ENCODE results near the gene HMCN1. TPM values are rescaled to one million over a fixed set of nuclear protein-coding genes. Genes with fewer than 3 reads are reported as not detected.
A peak's percentile ranks its signal among the peaks of the same experiment; 100 is the strongest.

The HMCN1 gene
- polyA plus RNA-seq: 4.2 TPM
- long read RNA-seq, donor 1: 0 reads
- long read RNA-seq, donor 2: 0 reads
- long read RNA-seq, donor 3: 0 reads
- long read RNA-seq, donor 4: 0 reads
- long read RNA-seq, donor 5: 0 reads
- long read RNA-seq, donor 6: 0 reads
- long read RNA-seq, donor 7: 0 reads
- long read RNA-seq, donor 8: 0 reads
- long read RNA-seq, donor 9: 0 reads
- long read RNA-seq, donor 10: 0 reads
- long read RNA-seq, donor 11: 0 reads

GRCh38 chr1:185733818-185734735 lies at the start of gene HMCN1:
TSS of gene HMCN1 (plus strand) at chr1:185734391. CDS start at chr1:185734780, 389 bp downstream.
- no CpG with 5 or more reads among the region's 47 CpGs for WGBS (ENCODE audit: insufficient coverage, low lambda C conversion rate)
- H3K36me3 ChIP-seq (ENCODE audit: control insufficient read depth, insufficient read depth, low read length): no peaks in the 10 kb centered on the region
- peak within 1 kb of the TSS; percentile 55 for H3K4me3 ChIP-seq (ENCODE audit: low read length)
- H3K27me3 ChIP-seq (ENCODE audit: control insufficient read depth, insufficient read depth, low read length): peaks cover 22% of the 10 kb centered on the region
- no peak within 1 kb of the TSS for H3K27ac ChIP-seq (ENCODE audit: low read length)
- H3K9me3 ChIP-seq (ENCODE audit: control insufficient read depth, low read depth, low read length): no peaks in the 10 kb centered on the region
- DNase-seq: peak; percentile 23 to 60
- H3K4me1 ChIP-seq (ENCODE audit: control insufficient read depth, insufficient read depth, low read length): no peaks in the 10 kb centered on the region

- no peak overlapping the region for H3K27ac ChIP-seq (ENCODE audit: low read length)
These were observed 47.1 kb upstream of the HMCN1 start for GRCh38 chr1:185686821-185687778.

GRCh38 chr1:185690527-185690926 lies 43.7 kb upstream of the HMCN1 start:
- no peak overlapping the region for H3K4me3 ChIP-seq (ENCODE audit: low read length)
- no peaks in the 10 kb centered on the region for H3K4me1 ChIP-seq (ENCODE audit: control insufficient read depth, insufficient read depth, low read length)
- no CpG with 5 or more reads among the region's 2 CpGs for WGBS (ENCODE audit: insufficient coverage, low lambda C conversion rate)
- H3K36me3 ChIP-seq (ENCODE audit: control insufficient read depth, insufficient read depth, low read length): no peaks in the 10 kb centered on the region
- no peak for DNase-seq
- no peaks in the 10 kb centered on the region for H3K27me3 ChIP-seq (ENCODE audit: control insufficient read depth, insufficient read depth, low read length)
- no peak overlapping the region for H3K27ac ChIP-seq (ENCODE audit: low read length)
- no peaks in the 10 kb centered on the region for H3K9me3 ChIP-seq (ENCODE audit: control insufficient read depth, low read depth, low read length)

More at GRCh38 chr1:185686821-185687778, 47.1 kb upstream of the HMCN1 start:
- Histone ChIP-seq H3K4me3 (ENCODE audit: low read length) (no peak overlapping the region), H3K4me1 (ENCODE audit: control insufficient read depth, insufficient read depth, low read length) (no peaks in the 10 kb centered on the region), H3K36me3 (ENCODE audit: control insufficient read depth, insufficient read depth, low read length) (no peaks in the 10 kb centered on the region), H3K27me3 (ENCODE audit: control insufficient read depth, insufficient read depth, low read length) (no peaks in the 10 kb centered on the region), H3K9me3 (ENCODE audit: control insufficient read depth, low read depth, low read length) (no peaks in the 10 kb centered on the region)
- DNase-seq: no peak

GRCh38 chr1:185693654-185694053 lies 40.5 kb upstream of the HMCN1 start:
- Histone ChIP-seq H3K4me3 (ENCODE audit: low read length) (no peak overlapping the region), H3K4me1 (ENCODE audit: control insufficient read depth, insufficient read depth, low read length) (no peaks in the 10 kb centered on the region), H3K9me3 (ENCODE audit: control insufficient read depth, low read depth, low read length) (no peaks in the 10 kb centered on the region), H3K36me3 (ENCODE audit: control insufficient read depth, insufficient read depth, low read length) (no peaks in the 10 kb centered on the region), H3K27me3 (ENCODE audit: control insufficient read depth, insufficient read depth, low read length) (no peaks in the 10 kb centered on the region), H3K27ac (ENCODE audit: low read length) (no peak overlapping the region)
- DNase-seq: no peak
- no CpG with 5 or more reads among the region's 6 CpGs for WGBS (ENCODE audit: insufficient coverage, low lambda C conversion rate)

- Histone ChIP-seq H3K4me3 (ENCODE audit: low read length) (peak overlapping the region; percentile 8), H3K27ac (ENCODE audit: low read length) (peak overlapping the region; percentile 4), H3K4me1 (ENCODE audit: control insufficient read depth, insufficient read depth, low read length) (no peaks in the 10 kb centered on the region), H3K9me3 (ENCODE audit: control insufficient read depth, low read depth, low read length) (no peaks in the 10 kb centered on the region), H3K27me3 (ENCODE audit: control insufficient read depth, insufficient read depth, low read length) (no peaks in the 10 kb centered on the region), H3K36me3 (ENCODE audit: control insufficient read depth, insufficient read depth, low read length) (no peaks in the 10 kb centered on the region)
- no CpG with 5 or more reads among the region's 8 CpGs for WGBS (ENCODE audit: insufficient coverage, low lambda C conversion rate)
- peak in 1 of 2 donors; percentile 63 for DNase-seq
These were observed 40.1 kb upstream of the HMCN1 start for GRCh38 chr1:185694081-185694480.

GRCh38 chr1:185695299-185695698 lies 38.9 kb upstream of the HMCN1 start:
- no peak for DNase-seq
- Histone ChIP-seq H3K36me3 (ENCODE audit: control insufficient read depth, insufficient read depth, low read length) (no peaks in the 10 kb centered on the region), H3K9me3 (ENCODE audit: control insufficient read depth, low read depth, low read length) (no peaks in the 10 kb centered on the region), H3K4me1 (ENCODE audit: control insufficient read depth, insufficient read depth, low read length) (no peaks in the 10 kb centered on the region), H3K4me3 (ENCODE audit: low read length) (no peak overlapping the region), H3K27me3 (ENCODE audit: control insufficient read depth, insufficient read depth, low read length) (no peaks in the 10 kb centered on the region), H3K27ac (ENCODE audit: low read length) (no peak overlapping the region)

- Histone ChIP-seq H3K27me3 (ENCODE audit: control insufficient read depth, insufficient read depth, low read length) (no peaks in the 10 kb centered on the region), H3K9me3 (ENCODE audit: control insufficient read depth, low read depth, low read length) (no peaks in the 10 kb centered on the region), H3K27ac (ENCODE audit: low read length) (no peak overlapping the region), H3K36me3 (ENCODE audit: control insufficient read depth, insufficient read depth, low read length) (no peaks in the 10 kb centered on the region), H3K4me1 (ENCODE audit: control insufficient read depth, insufficient read depth, low read length) (no peaks in the 10 kb centered on the region), H3K4me3 (ENCODE audit: low read length) (no peak overlapping the region)
- no CpG with 5 or more reads among the region's 4 CpGs for WGBS (ENCODE audit: insufficient coverage, low lambda C conversion rate)
- DNase-seq: no peak
These were observed 37.6 kb upstream of the HMCN1 start for GRCh38 chr1:185696422-185697150.

GRCh38 chr1:185699874-185700273 lies 34.3 kb upstream of the HMCN1 start:
- WGBS (ENCODE audit: insufficient coverage, low lambda C conversion rate): no CpG with 5 or more reads among the region's 4 CpGs
- Histone ChIP-seq H3K36me3 (ENCODE audit: control insufficient read depth, insufficient read depth, low read length) (no peaks in the 10 kb centered on the region), H3K4me3 (ENCODE audit: low read length) (no peak overlapping the region), H3K4me1 (ENCODE audit: control insufficient read depth, insufficient read depth, low read length) (no peaks in the 10 kb centered on the region), H3K27ac (ENCODE audit: low read length) (no peak overlapping the region), H3K9me3 (ENCODE audit: control insufficient read depth, low read depth, low read length) (no peaks in the 10 kb centered on the region), H3K27me3 (ENCODE audit: control insufficient read depth, insufficient read depth, low read length) (no peaks in the 10 kb centered on the region)
- no peak for DNase-seq

GRCh38 chr1:185701650-185702049 lies 32.5 kb upstream of the HMCN1 start:
- H3K36me3 ChIP-seq (ENCODE audit: control insufficient read depth, insufficient read depth, low read length): no peaks in the 10 kb centered on the region
- no peaks in the 10 kb centered on the region for H3K4me1 ChIP-seq (ENCODE audit: control insufficient read depth, insufficient read depth, low read length)
- no peak for DNase-seq
- no peaks in the 10 kb centered on the region for H3K9me3 ChIP-seq (ENCODE audit: control insufficient read depth, low read depth, low read length)
- H3K4me3 ChIP-seq (ENCODE audit: low read length): no peak overlapping the region
- no peaks in the 10 kb centered on the region for H3K27me3 ChIP-seq (ENCODE audit: control insufficient read depth, insufficient read depth, low read length)
- WGBS (ENCODE audit: insufficient coverage, low lambda C conversion rate): 75% methylated on average over 1 of the region's 2 CpGs
- H3K27ac ChIP-seq (ENCODE audit: low read length): no peak overlapping the region
